ENCODE results near the gene CLCNKB.

The CLCNKB gene

DNA sequence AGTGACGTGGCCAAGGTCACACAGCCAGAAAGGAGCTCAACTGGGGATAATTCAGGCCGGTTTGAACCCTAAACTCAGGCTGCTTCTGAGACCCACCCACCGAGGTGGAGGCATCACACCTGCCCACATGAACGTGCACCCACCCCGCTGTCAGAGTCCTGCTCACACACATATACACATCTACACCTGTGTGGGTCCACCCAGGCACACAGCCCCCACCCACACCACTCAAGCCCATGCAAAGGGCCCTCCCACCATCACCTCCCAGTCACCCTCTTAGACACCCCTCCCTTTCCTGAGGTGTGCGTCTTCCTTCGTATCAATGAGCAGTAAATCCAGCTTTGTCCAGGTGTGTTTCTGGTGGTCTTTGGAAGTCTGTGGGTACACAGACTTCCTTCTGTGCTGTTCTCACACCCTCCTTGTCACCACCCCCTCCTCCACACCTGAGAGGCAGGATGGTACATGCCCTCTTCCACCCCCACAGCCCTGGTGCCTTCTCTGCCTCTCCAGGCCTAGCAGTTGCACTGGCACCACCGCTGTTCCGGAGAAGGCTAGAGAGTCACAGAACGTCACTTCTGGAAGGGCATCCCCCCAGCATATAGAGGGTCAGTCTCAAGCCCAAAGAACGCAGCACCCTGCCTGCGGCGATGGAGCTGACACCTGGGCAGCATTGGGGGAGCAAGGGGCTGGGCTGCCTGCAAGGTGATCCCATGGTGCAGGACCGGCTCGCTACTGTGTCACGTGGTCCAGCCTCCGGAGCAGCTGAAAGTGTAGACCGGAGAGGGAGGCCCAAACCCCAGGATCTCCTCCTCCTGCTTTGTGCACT is 48.7 kb downstream of the CLCNKB start:
- H3K4me3 ChIP-seq (ENCODE audit: low read length): no peak overlapping the region
- TF ChIP-seq ZNF274 (IDR thresholded peaks at IDR 0.05; ENCODE audit: low read depth, low read length): no peak

DNA sequence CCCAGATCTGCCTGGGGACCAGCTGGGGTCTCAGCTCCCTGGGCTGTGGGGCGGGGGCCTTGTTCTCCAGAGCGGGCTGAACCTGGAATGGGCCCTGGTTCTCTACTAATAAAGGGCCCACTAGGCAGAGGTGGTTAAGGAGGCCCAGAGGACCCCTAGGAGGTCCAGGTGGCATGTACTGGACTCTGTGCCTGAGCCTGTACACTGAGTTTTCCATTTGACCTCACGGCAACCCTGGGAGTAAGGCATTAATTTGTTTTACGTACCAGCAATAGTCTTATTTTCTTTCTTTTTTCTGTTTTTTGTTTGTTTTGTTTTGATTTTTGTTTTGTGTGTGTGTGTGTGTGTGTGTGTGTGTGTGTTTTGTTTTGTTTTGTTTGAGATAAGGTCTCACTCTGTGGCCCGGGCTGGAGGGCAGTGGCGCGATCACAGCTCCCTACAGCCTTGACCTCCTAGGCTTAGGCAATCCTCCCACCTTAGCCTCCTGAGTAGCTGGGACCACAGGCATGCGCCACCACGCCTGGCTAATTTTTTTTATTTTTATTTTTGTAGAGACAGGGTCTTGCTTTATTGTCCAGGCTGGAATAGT is 49.4 kb downstream of the CLCNKB start:
- H3K4me3 ChIP-seq (ENCODE audit: low read length): no peak overlapping the region
- TF ChIP-seq ZNF274 (IDR thresholded peaks at IDR 0.05; ENCODE audit: low read depth, low read length): no peak

DNA sequence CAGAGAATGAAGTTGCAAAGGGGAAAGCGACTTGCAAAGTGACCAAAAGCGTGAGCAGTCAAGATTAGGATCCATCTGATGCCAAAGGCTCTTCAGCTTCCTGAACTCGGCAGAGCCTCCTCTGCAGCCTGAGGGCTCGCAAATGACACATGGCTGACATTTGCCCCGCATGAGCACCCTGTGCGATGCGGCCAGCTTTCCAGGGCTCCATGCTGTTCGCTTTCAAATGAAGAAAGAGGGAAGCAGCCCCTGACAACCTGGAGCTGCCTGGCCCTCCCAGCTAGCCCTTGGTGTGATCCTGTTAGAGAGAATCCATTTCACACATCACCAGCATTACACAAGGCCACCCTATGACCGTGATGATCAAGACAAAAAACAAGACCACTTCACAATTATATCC is 50.0 kb downstream of the CLCNKB start:
- no peak for TF ChIP-seq ZNF274 (IDR thresholded peaks at IDR 0.05; ENCODE audit: low read depth, low read length)
- no peak overlapping the region for H3K4me3 ChIP-seq (ENCODE audit: low read length)

DNA sequence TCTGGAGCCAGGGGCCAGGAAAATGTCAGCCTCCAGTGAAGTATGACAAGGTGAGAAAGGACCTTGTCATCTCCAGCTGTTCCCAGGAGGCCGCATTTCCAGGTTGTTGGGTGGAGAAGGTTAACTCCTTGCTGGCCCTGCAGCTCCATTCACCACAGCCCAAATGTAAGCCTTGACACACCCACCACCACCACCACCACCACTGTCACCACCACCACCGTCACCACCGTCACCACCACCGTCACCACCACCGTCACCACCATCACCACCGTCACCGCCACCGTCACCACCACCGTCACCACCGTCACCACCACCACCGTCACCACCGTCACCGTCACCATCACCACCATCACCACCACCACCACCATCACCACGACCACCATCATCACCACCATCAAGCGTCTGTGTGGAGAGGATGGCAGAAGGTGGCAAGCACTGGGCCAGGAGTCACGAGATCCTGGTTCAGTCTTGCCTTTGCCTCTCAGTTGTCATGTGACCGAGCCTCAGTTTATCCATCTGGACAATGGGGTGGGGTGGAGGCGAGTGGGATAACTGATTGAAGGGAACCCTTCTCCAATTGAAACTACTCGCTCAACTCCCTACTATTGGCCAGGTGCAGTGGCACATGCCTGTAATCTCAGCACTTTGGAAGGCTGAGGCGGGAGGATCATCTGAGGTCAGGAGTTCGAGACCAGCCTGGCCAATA is 51.0 kb downstream of the CLCNKB start:
- H3K4me3 ChIP-seq (ENCODE audit: low read length): no peak overlapping the region
- no peak for TF ChIP-seq ZNF274 (IDR thresholded peaks at IDR 0.05; ENCODE audit: low read depth, low read length)

DNA sequence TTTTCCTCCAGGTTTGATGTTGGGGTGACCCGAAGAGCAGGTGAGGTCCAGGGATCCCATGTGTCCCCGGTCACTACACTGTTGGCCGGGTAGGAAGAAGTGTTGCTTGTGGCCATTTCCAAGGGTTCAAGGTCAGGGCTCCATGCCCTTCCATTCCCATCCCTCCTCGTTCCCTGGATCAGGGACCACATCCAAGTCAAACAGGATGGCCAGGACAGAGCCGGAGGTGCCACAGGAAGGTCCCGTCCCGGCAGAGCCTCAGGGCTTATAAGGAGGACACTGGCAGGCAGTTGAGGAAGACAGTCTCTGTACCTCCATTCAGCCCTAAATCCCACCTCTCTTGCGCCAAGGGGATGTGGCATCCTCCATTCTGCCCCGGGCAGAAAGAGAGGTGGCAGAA is 51.9 kb downstream of the CLCNKB start:
- no peak overlapping the region for H3K4me3 ChIP-seq (ENCODE audit: low read length)
- TF ChIP-seq ZNF274 (IDR thresholded peaks at IDR 0.05; ENCODE audit: low read depth, low read length): no peak

DNA sequence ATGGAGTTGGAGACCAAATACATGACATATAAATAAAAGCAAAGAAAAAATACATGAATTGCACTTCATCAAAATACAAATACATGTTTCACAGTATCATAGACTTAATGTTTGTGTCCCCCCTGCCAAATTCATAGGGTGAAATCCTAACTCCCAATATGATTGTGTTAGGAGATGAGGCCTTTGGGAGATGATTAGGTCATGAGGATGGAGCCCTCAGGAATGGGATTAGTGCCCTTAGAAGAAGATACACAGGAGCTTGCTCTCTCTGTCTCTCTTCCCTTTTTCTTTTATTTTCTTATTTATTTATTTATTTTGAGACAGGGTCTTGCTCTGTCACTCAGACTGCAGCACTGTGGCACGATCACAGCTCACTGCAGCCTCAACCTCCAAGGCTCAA is 55.8 kb downstream of the CLCNKB start:
- H3K4me3 ChIP-seq (ENCODE audit: low read length): no peak overlapping the region
- no peak for TF ChIP-seq ZNF274 (IDR thresholded peaks at IDR 0.05; ENCODE audit: low read depth, low read length)

DNA sequence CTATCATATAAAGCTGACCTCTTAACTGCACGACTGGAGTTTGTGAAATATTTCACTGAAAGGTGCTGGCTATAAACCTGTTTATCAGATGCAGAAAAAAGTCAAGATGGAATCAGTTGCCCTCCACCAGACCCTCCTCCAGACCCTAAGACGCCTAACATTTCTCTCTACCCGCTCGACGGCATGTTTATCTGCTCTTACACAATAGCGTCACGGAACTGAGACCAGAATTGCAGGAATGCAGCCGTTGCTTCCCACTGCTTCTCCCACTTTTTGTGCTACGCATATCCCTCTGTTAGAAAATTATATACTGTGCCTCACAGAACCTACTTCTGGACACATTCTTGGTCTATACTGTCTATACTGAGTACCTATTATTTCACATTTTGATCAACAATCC is 58.0 kb downstream of the CLCNKB start:
- TF ChIP-seq ZNF274 (IDR thresholded peaks at IDR 0.05; ENCODE audit: low read depth, low read length): no peak
- no peak overlapping the region for H3K4me3 ChIP-seq (ENCODE audit: low read length)
